ENCODE results near the gene SRBD1. TPM values are rescaled to one million over a fixed set of nuclear protein-coding genes. Genes with fewer than 3 reads are reported as not detected.
A peak's percentile ranks its signal among the peaks of the same experiment; 100 is the strongest.

The SRBD1 gene
- total RNA-seq, 3 donors from 2014 or later (not counting 1 experiment from before 2014, with no cell fraction given): 34.5 to 40.0 (median 38.8) TPM

- Histone ChIP-seq H3K27ac (ENCODE audit: low read length) (peak overlapping the region; percentile 90), H3K4me1 (ENCODE audit: control insufficient read depth, insufficient read depth, low read length) (no peaks in the 10 kb centered on the region), H3K27me3 (ENCODE audit: control insufficient read depth, insufficient read depth, low read length) (no peaks in the 10 kb centered on the region), H3K9me3 (ENCODE audit: control insufficient read depth, insufficient read depth, low read length) (no peaks in the 10 kb centered on the region), H3K4me3 (ENCODE audit: low read length) (peak overlapping the region; percentile 94), H3K36me3 (ENCODE audit: control insufficient read depth, insufficient read depth, low read length) (no peaks in the 10 kb centered on the region)
- intact Hi-C loops (cut with micrococcal nuclease): loop anchor here (5.0 kb wide), 1 partner anchor 43 kb away; no protein-coding TSS in a partner anchor
- WGBS (ENCODE audit: insufficient coverage): 2% methylated on average over 23 of the region's 23 CpGs
- TF ChIP-seq CTCF (IDR thresholded peaks at IDR 0.05): no peak
- Mint-ChIP-seq H3K4me3 (peak overlapping the region; percentile 97), H3K27me3 (ENCODE audit: low read depth in 2 of 2) (no peaks in the 10 kb centered on the region), H3K4me1 (peaks cover 18 to 26% of the 10 kb centered on the region in 2 donors), H3K36me3 (no peaks in the 10 kb centered on the region), H3K27ac (peak overlapping the region; percentile 95 to 96), H3K9me3 (no peaks in the 10 kb centered on the region)
- ATAC-seq (peak; percentile 68 to 78 (median 74)), DNase-seq (peak in 1 of 2 donors; percentile 63)
Measured at GRCh38 chr2:45610281-45611019, 617 bp downstream of the SRBD1 start.

GRCh38 chr2:45607701-45608100, 3.4 kb downstream of the SRBD1 start:
- H3K27me3 ChIP-seq (ENCODE audit: control insufficient read depth, insufficient read depth, low read length): no peaks in the 10 kb centered on the region
- no peak overlapping the region for H3K4me3 ChIP-seq (ENCODE audit: low read length)
- no peak for DNase-seq
- H3K4me3 Mint-ChIP-seq: no peak overlapping the region
- no peak for TF ChIP-seq CTCF (IDR thresholded peaks at IDR 0.05)
- ATAC-seq: no peak
- H3K27ac ChIP-seq (ENCODE audit: low read length): no peak overlapping the region
- no peaks in the 10 kb centered on the region for H3K36me3 Mint-ChIP-seq
- no peaks in the 10 kb centered on the region for H3K4me1 ChIP-seq (ENCODE audit: control insufficient read depth, insufficient read depth, low read length)
- H3K4me1 Mint-ChIP-seq: peaks cover 18 to 26% of the 10 kb centered on the region in 2 donors
- no peaks in the 10 kb centered on the region for H3K9me3 Mint-ChIP-seq
- WGBS (ENCODE audit: insufficient coverage): no CpG with 5 or more reads among the region's 1 CpG
- H3K27me3 Mint-ChIP-seq (ENCODE audit: low read depth in 2 of 2): no peaks in the 10 kb centered on the region
- no peak overlapping the region for H3K27ac Mint-ChIP-seq
- intact Hi-C loops (cut with micrococcal nuclease): no loop called here
- H3K36me3 ChIP-seq (ENCODE audit: control insufficient read depth, insufficient read depth, low read length): peaks cover 8% of the 10 kb centered on the region
- H3K9me3 ChIP-seq (ENCODE audit: control insufficient read depth, insufficient read depth, low read length): no peaks in the 10 kb centered on the region

GRCh38 chr2:45606796-45607195, 4.3 kb downstream of the SRBD1 start:
- H3K4me3 ChIP-seq (ENCODE audit: low read length): no peak overlapping the region
- H3K4me3 Mint-ChIP-seq: no peak overlapping the region
- peaks cover 1% of the 10 kb centered on the region for H3K36me3 Mint-ChIP-seq
- TF ChIP-seq CTCF (IDR thresholded peaks at IDR 0.05): no peak
- no peaks in the 10 kb centered on the region for H3K9me3 ChIP-seq (ENCODE audit: control insufficient read depth, insufficient read depth, low read length)
- DNase-seq: no peak
- H3K27ac Mint-ChIP-seq: no peak overlapping the region
- H3K27ac ChIP-seq (ENCODE audit: low read length): no peak overlapping the region
- H3K27me3 ChIP-seq (ENCODE audit: control insufficient read depth, insufficient read depth, low read length): no peaks in the 10 kb centered on the region
- H3K36me3 ChIP-seq (ENCODE audit: control insufficient read depth, insufficient read depth, low read length): peaks cover 8% of the 10 kb centered on the region
- intact Hi-C loops (cut with micrococcal nuclease): no loop called here
- no peaks in the 10 kb centered on the region for H3K27me3 Mint-ChIP-seq (ENCODE audit: low read depth in 2 of 2)
- H3K4me1 ChIP-seq (ENCODE audit: control insufficient read depth, insufficient read depth, low read length): no peaks in the 10 kb centered on the region
- H3K4me1 Mint-ChIP-seq: peaks cover 18 to 25% of the 10 kb centered on the region in 2 donors
- no peaks in the 10 kb centered on the region for H3K9me3 Mint-ChIP-seq
- 89% methylated on average over 1 of the region's 1 CpG for WGBS (ENCODE audit: insufficient coverage)
- no peak for ATAC-seq
